Activated B cell treated with CpG ODN at 0.5 μM for 24 hours (primary cell): ENCODE measurements around the gene PRKCG. TPM values are rescaled to one million over a fixed set of nuclear protein-coding genes. Genes with fewer than 3 reads are reported as not detected.
A peak's percentile ranks its signal among the peaks of the same experiment; 100 is the strongest.

Experiments used
- ATAC-seq: fragments of 200-7000 bp; cut with Tn5 transposase; one replicate; pipeline ENCODE4 v1.10.0; 2021; ENCODE audit warnings: low read depth, mild to moderate bottlenecking, moderate library complexity
- CTCF ChIA-PET: fragments of 350-600 bp; sonication (Branson Sonifier 250); formaldehyde crosslinking; loops from one replicate; lab custom pipeline; 2021; ENCODE audit warnings: antibody characterized with exemption; lab: Charles Lee
- POLR2A ChIA-PET: fragments of 350-600 bp; sonication (Branson Sonifier 250); formaldehyde crosslinking; loops from one replicate; lab custom pipeline; 2021; ENCODE audit warnings: antibody characterized with exemption; lab: Charles Lee
- DNase-seq: peaks from one replicate; pipeline ENCODE4 v3.0.0; 2022
- H3K27ac Mint-ChIP-seq: one replicate; pipeline ENCODE4 v1.8.0; 2020; ENCODE audit warnings: mixed read lengths
- H3K27me3 Mint-ChIP-seq: one replicate; pipeline ENCODE4 v1.8.0; 2021; ENCODE audit warnings: mixed read lengths
- H3K36me3 Mint-ChIP-seq: one replicate; pipeline ENCODE4 v1.8.0; 2021; ENCODE audit warnings: low read depth, mixed read lengths
- H3K4me1 Mint-ChIP-seq: one replicate; pipeline ENCODE4 v1.8.0; 2021; ENCODE audit warnings: mixed read lengths
- H3K4me3 Mint-ChIP-seq: one replicate; pipeline ENCODE4 v1.8.0; 2020; ENCODE audit warnings: mild to moderate bottlenecking, mixed read lengths
- H3K9me3 Mint-ChIP-seq: one replicate; pipeline ENCODE4 v1.8.0; 2020; ENCODE audit warnings: mixed read lengths
- CTCF ChIP-seq: fragments of 200-600 bp; IDR thresholded peaks from one replicate; pipeline ENCODE4 v1.8.0; 2022; ENCODE audit warnings: antibody characterized with exemption, mild to moderate bottlenecking
- intact Hi-C: fragments of 100-400 bp; cut with micrococcal nuclease; formaldehyde crosslinking; loops from one replicate; pipeline ENCODE4 v1.15.1; 2024
- total RNA-seq: library from RNA; stranded (reverse); gene quantifications from 2 replicates; pipeline ENCODE4 v1.2.3, GENCODE V29; 2022

PRKCG gene
- total RNA-seq, 1 donor from 2014 or later = not detected

- intact Hi-C loops = no loop called here
These were observed 524 bp downstream of the PRKCG start for GRCh38 chr19:53882391-53883050.

GRCh38 chr19:53883231-53883661, 1.2 kb downstream of the PRKCG start:
- Mint-ChIP-seq H3K27me3 (peaks cover 24% of the 10 kb centered on the region), H3K9me3 (no peaks in the 10 kb centered on the region), H3K4me3 (no peak overlapping the region), H3K36me3 (no peaks in the 10 kb centered on the region), H3K4me1 (peaks cover 17% of the 10 kb centered on the region), H3K27ac (no peak overlapping the region)
- POLR2A ChIA-PET = interaction anchor here (1.4 kb wide), 1 partner anchor 12 kb away, joined by 5 read pairs; no protein-coding TSS in a partner anchor
- CTCF ChIA-PET = no interaction called here
- no peak for DNase-seq
- intact Hi-C loops = no loop called here
- peak; percentile 21 for ATAC-seq
- no peak for TF ChIP-seq CTCF

More at GRCh38 chr19:53882391-53883050, 524 bp downstream of the PRKCG start:
- DNase-seq (no peak), ATAC-seq (no peak)
- Mint-ChIP-seq H3K9me3 (no peaks in the 10 kb centered on the region), H3K27me3 (peaks cover 24% of the 10 kb centered on the region), H3K4me3 (peak overlapping the region; percentile 33), H3K27ac (no peak overlapping the region), H3K36me3 (no peaks in the 10 kb centered on the region), H3K4me1 (peaks cover 18% of the 10 kb centered on the region)
- ChIA-PET POLR2A (interaction anchor here (0.6 to 1.4 kb wide), 2 partner anchors 11 to 581 kb away, joined by 5 to 6 read pairs; partner anchors contain the start of gene LENG9), CTCF (interaction anchor here (1.2 kb wide), 1 partner anchor 16 kb away, joined by 3 read pairs; no protein-coding TSS in a partner anchor)
- no peak for TF ChIP-seq CTCF

- ChIA-PET CTCF (no interaction called here), POLR2A (interaction anchor here (1.4 kb wide), 1 partner anchor 13 kb away, joined by 5 read pairs; no protein-coding TSS in a partner anchor)
- TF ChIP-seq CTCF = no peak
- Mint-ChIP-seq H3K27ac (no peak overlapping the region), H3K36me3 (no peaks in the 10 kb centered on the region), H3K4me1 (peaks cover 15% of the 10 kb centered on the region), H3K9me3 (no peaks in the 10 kb centered on the region), H3K4me3 (peak overlapping the region; percentile 17), H3K27me3 (peaks cover 21% of the 10 kb centered on the region)
- DNase-seq (no peak), ATAC-seq (no peak)
- intact Hi-C loops = no loop called here
These were observed 1.7 kb downstream of the PRKCG start for GRCh38 chr19:53883741-53884140.

- ChIA-PET CTCF (no interaction called here), POLR2A (interaction anchor here (1.4 kb wide), 1 partner anchor 13 kb away, joined by 5 read pairs; no protein-coding TSS in a partner anchor)
- H3K36me3 Mint-ChIP-seq = no peaks in the 10 kb centered on the region
- H3K9me3 Mint-ChIP-seq = no peaks in the 10 kb centered on the region
- TF ChIP-seq CTCF = no peak
- peaks cover 17% of the 10 kb centered on the region for H3K27me3 Mint-ChIP-seq
- H3K4me3 Mint-ChIP-seq = no peak overlapping the region
- peaks cover 15% of the 10 kb centered on the region for H3K4me1 Mint-ChIP-seq
- DNase-seq (no peak), ATAC-seq (no peak)
- no peak overlapping the region for H3K27ac Mint-ChIP-seq
- intact Hi-C loops = no loop called here
These were observed 2.3 kb downstream of the PRKCG start for GRCh38 chr19:53884256-53884655.

DNA sequence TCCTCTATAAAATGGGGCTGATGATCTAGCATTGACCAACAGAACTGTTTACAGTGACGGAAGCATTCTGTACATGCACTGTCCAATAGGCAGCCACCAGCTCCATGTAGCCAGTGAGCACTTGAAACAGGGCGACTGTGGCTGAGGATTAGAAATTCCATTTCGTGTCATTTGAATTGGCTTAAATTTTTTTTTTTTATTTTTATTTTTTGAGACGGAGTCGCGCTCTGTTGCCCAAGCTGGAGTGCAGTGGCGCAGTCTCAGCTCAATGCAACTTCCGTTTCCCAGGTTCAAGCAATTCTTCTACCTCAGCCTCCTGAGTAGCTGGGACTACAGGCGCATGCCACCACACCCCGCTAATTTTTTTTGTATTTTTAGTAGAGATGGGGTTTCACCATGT, 3.0 kb downstream of the PRKCG start:
- ChIA-PET POLR2A (no interaction called here), CTCF (no interaction called here)
- Mint-ChIP-seq H3K4me3 (no peak overlapping the region), H3K4me1 (peaks cover 15% of the 10 kb centered on the region), H3K27me3 (peaks cover 17% of the 10 kb centered on the region), H3K9me3 (no peaks in the 10 kb centered on the region), H3K36me3 (no peaks in the 10 kb centered on the region), H3K27ac (no peak overlapping the region)
- ATAC-seq = no peak
- intact Hi-C loops = no loop called here
- DNase-seq = no peak
- TF ChIP-seq CTCF = no peak
